Activated T-helper 1 cell treated with anti-CD3 and anti-CD28 coated beads, Interleukin-12 subunit alpha, Interleukin-12 subunit beta, Interleukin-2, Interleukin-4 antibody, amounts not matched to agents 30 ng/mL and 10 ng/mL and 1 ng/mL, durations not matched to agents 14 hours and 24 hours and 36 hours (primary cell): ENCODE measurements around the gene PRDM15. TPM values are rescaled to one million over a fixed set of nuclear protein-coding genes. Genes with fewer than 3 reads are reported as not detected.

ENCODE experiments used
- DNase-seq: peaks from one replicate; pipeline ENCODE4 v3.0.0; 2021; ENCODE audit warnings: low spot score
- H3K27ac Mint-ChIP-seq: one replicate; pipeline ENCODE4 v1.8.0; 2021; ENCODE audit warnings: mild to moderate bottlenecking, mixed read lengths
- H3K27me3 Mint-ChIP-seq: one replicate; pipeline ENCODE4 v1.8.0; 2022; ENCODE audit warnings: mild to moderate bottlenecking, moderate library complexity, mixed read lengths; ENCODE audit not compliant: insufficient read depth
- H3K36me3 Mint-ChIP-seq: one replicate; pipeline ENCODE4 v1.8.0; 2021; ENCODE audit warnings: low read depth, mixed read lengths
- H3K4me1 Mint-ChIP-seq: one replicate; pipeline ENCODE4 v1.8.0; 2021; ENCODE audit warnings: low read depth, mixed read lengths
- H3K4me3 Mint-ChIP-seq: one replicate; pipeline ENCODE4 v1.8.0; 2021; ENCODE audit warnings: mild to moderate bottlenecking, moderate library complexity, mixed read lengths
- H3K9me3 Mint-ChIP-seq: one replicate; pipeline ENCODE4 v1.8.0; 2021; ENCODE audit warnings: mixed read lengths
- intact Hi-C: fragments of 100-400 bp; cut with micrococcal nuclease; formaldehyde crosslinking; loops from one replicate; pipeline ENCODE4 v1.15.1; 2024
- total RNA-seq: library from RNA; stranded (reverse); gene quantifications from 2 replicates; pipeline ENCODE4 v1.2.3, GENCODE V29; 2022

Gene PRDM15
- total RNA-seq, 1 donor from 2014 or later, result 18.1 TPM

DNA sequence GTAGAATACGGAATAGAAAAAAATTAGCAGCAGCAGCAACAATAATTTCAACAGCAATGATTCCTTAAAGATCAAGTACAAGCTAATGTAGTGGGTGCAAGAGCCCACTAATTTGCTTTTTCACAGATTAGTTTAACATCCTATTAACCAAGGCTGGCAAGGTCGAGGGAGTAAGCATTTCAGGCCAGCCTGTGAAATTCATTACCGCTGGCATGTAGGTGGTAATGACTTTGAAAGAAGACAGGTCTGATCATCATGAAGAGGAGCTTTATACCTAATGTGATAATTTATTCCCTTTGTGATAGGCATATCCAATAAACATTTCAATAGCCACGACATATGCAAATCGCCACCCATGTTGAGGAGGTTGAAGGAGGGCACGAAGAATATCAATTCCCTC is 11.2 kb upstream of the PRDM15 start:
- H3K27ac Mint-ChIP-seq, result no peak overlapping the region
- no peaks in the 10 kb centered on the region for H3K36me3 Mint-ChIP-seq
- no peak for DNase-seq
- peaks cover 4% of the 10 kb centered on the region for H3K27me3 Mint-ChIP-seq
- no peak overlapping the region for H3K4me3 Mint-ChIP-seq
- H3K9me3 Mint-ChIP-seq, result no peaks in the 10 kb centered on the region
- intact Hi-C loops, result no loop called here
- H3K4me1 Mint-ChIP-seq, result no peaks in the 10 kb centered on the region

GRCh38 chr21:41888749-41889376 is 9.7 kb upstream of the PRDM15 start:
- H3K4me3 Mint-ChIP-seq, result no peak overlapping the region
- H3K4me1 Mint-ChIP-seq, result no peaks in the 10 kb centered on the region

DNA sequence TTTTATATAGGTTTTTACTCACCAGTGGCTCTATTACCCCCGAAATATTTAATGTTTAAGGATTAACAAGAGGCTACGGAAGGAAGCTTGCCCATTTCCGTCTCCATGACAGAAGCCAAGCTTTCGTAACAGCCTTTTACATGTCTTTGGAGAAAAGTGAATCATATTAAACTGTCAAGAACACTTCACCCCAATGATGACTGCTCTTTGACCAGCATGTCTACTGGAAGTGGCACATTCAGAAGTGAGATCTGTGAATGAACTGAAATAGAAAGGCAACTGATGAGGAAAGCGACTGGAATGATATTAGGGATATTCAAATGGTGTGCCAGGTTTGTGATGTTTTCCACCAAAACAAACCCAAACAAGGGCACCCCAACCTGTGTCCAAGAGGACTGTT is 8.5 kb upstream of the PRDM15 start:
- DNase-seq, result no peak
- H3K9me3 Mint-ChIP-seq, result no peaks in the 10 kb centered on the region
- no peaks in the 10 kb centered on the region for H3K4me1 Mint-ChIP-seq
- no peaks in the 10 kb centered on the region for H3K36me3 Mint-ChIP-seq
- intact Hi-C loops, result no loop called here
- peaks cover 4% of the 10 kb centered on the region for H3K27me3 Mint-ChIP-seq
- no peak overlapping the region for H3K4me3 Mint-ChIP-seq
- no peak overlapping the region for H3K27ac Mint-ChIP-seq

More at GRCh38 chr21:41888749-41889376, 9.7 kb upstream of the PRDM15 start:
- H3K27me3 Mint-ChIP-seq, result peaks cover 4% of the 10 kb centered on the region
- H3K27ac Mint-ChIP-seq, result no peak overlapping the region
- no peaks in the 10 kb centered on the region for H3K9me3 Mint-ChIP-seq
- no peak for DNase-seq
- no peaks in the 10 kb centered on the region for H3K36me3 Mint-ChIP-seq
- intact Hi-C loops, result no loop called here

GRCh38 chr21:41886328-41886727 is 7.2 kb upstream of the PRDM15 start:
- Mint-ChIP-seq H3K27ac (no peak overlapping the region), H3K27me3 (peaks cover 4% of the 10 kb centered on the region)
- intact Hi-C loops, result no loop called here

DNA sequence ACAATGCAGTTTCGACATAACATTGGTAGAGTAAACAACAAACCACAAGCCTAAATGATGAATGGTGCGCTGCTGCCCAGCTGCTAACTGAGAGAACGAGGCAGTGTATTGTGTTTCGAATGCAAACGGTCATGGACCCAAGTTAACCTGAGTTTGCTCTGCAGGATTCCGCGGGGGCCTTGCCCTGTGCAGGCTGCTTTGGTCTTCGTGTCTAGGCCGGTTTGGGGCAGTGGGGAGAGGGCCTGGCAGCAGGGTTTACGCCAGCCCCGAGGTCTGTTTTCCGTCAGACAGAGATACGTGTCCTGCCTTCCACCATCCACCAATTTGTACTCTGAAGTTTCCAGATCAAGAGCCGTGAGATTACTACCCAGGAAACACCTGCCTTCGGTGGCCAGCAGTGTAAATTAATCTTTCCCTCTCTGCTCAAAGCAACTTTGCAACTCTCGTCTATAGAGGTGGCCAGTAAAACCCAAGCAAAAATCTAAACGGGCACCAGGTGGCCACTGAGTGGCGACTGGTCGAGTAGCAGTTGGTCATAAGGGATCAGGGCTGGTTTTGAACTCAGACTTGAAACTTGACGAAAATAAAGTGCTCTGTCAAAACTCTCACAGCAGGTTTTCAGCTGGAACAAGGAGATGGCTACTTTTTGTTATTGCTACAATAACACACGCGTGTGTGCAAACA is 6.3 kb upstream of the PRDM15 start:
- Mint-ChIP-seq H3K27me3 (peaks cover 4% of the 10 kb centered on the region), H3K36me3 (no peaks in the 10 kb centered on the region), H3K27ac (no peak overlapping the region), H3K9me3 (no peaks in the 10 kb centered on the region), H3K4me1 (no peaks in the 10 kb centered on the region), H3K4me3 (no peak overlapping the region)
- intact Hi-C loops, result no loop called here
- no peak for DNase-seq

More at GRCh38 chr21:41886328-41886727, 7.2 kb upstream of the PRDM15 start:
- Mint-ChIP-seq H3K4me3 (no peak overlapping the region), H3K9me3 (no peaks in the 10 kb centered on the region), H3K4me1 (no peaks in the 10 kb centered on the region), H3K36me3 (no peaks in the 10 kb centered on the region)
- no peak for DNase-seq

DNA sequence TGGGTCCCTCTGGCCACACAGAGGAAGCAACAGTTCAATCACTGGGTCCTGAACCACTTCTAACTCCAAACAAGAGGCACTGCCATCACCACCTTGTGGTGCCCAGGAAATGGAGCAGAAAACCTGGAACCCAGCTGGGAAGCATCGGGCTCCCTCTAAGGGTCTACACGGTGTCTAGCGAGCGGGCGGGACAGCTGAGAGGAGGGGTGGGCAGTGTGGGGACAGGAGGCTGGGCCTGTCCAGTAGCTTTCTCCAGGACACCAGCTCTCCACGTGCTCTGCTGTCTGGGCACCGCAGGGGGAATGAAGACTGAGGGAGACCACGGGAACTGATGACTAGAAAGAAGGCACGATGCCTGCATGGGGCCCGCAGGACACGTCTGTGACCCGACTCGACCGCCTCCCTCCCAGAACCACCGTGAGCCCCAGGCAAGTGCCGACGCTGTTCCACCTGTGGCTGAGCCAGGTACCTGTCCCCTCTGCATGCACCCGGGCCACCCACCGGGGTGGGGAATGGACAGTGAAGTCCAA is 5.4 kb upstream of the PRDM15 start:
- Mint-ChIP-seq H3K27me3 (peaks cover 4% of the 10 kb centered on the region), H3K36me3 (peaks cover 1% of the 10 kb centered on the region), H3K4me3 (no peak overlapping the region), H3K9me3 (no peaks in the 10 kb centered on the region), H3K4me1 (peaks cover 4% of the 10 kb centered on the region), H3K27ac (no peak overlapping the region)
- intact Hi-C loops, result no loop called here
- no peak for DNase-seq

GRCh38 chr21:41883582-41883981 is 4.4 kb upstream of the PRDM15 start:
- peaks cover 4% of the 10 kb centered on the region for H3K4me1 Mint-ChIP-seq
- H3K4me3 Mint-ChIP-seq, result no peak overlapping the region
- intact Hi-C loops, result no loop called here
- peaks cover 4% of the 10 kb centered on the region for H3K27me3 Mint-ChIP-seq
- no peaks in the 10 kb centered on the region for H3K9me3 Mint-ChIP-seq
- peaks cover 1% of the 10 kb centered on the region for H3K36me3 Mint-ChIP-seq
- no peak overlapping the region for H3K27ac Mint-ChIP-seq
- no peak for DNase-seq

DNA sequence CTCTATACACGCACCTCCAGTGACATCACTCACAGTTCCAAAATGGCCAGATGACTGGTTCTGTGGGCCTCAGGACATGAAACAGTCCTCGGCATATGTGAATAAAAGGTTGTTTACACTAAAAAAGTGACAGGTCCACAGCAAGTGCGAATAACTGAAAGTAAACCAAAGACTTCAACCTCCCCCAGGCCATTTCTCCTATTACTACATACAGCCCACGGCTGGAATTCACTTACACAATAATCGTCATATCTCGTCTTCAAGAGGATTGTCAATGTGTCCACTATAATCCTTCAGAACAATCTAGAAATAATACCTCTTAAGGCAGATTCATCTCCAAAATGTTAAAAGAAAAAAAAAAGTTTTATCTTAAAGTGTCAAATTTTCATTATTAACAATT is 1.9 kb upstream of the PRDM15 start:
- peak overlapping the region; percentile 89 for H3K4me3 Mint-ChIP-seq

GRCh38 chr21:41880153-41880552 is 1.0 kb upstream of the PRDM15 start:
- peaks cover 26% of the 10 kb centered on the region for H3K4me1 Mint-ChIP-seq
- intact Hi-C loops, result no loop called here
- H3K36me3 Mint-ChIP-seq, result peaks cover 1% of the 10 kb centered on the region
- peak overlapping the region; percentile 99 for H3K27ac Mint-ChIP-seq
- H3K27me3 Mint-ChIP-seq, result no peaks in the 10 kb centered on the region
- peak overlapping the region; percentile 89 for H3K4me3 Mint-ChIP-seq
- H3K9me3 Mint-ChIP-seq, result no peaks in the 10 kb centered on the region
- DNase-seq, result no peak

More for the DNA sequence above, 1.9 kb upstream of the PRDM15 start:
- Mint-ChIP-seq H3K4me1 (peaks cover 26% of the 10 kb centered on the region), H3K36me3 (peaks cover 1% of the 10 kb centered on the region), H3K9me3 (no peaks in the 10 kb centered on the region), H3K27me3 (peaks cover 1% of the 10 kb centered on the region), H3K27ac (peak overlapping the region; percentile 26)
- intact Hi-C loops, result no loop called here
- DNase-seq, result no peak

- intact Hi-C loops, result loop anchor here (1.0 to 5.0 kb wide), 6 partner anchors 22 to 238 kb away; partner anchors contain the start of gene ZBTB21
- DNase-seq, result peak; percentile 76
- Mint-ChIP-seq H3K4me1 (peaks cover 26% of the 10 kb centered on the region), H3K4me3 (no peak overlapping the region), H3K27ac (no peak overlapping the region), H3K9me3 (no peaks in the 10 kb centered on the region), H3K27me3 (no peaks in the 10 kb centered on the region), H3K36me3 (peaks cover 3% of the 10 kb centered on the region)
These were observed 334 bp downstream of the PRDM15 start for GRCh38 chr21:41878831-41879189.

DNA sequence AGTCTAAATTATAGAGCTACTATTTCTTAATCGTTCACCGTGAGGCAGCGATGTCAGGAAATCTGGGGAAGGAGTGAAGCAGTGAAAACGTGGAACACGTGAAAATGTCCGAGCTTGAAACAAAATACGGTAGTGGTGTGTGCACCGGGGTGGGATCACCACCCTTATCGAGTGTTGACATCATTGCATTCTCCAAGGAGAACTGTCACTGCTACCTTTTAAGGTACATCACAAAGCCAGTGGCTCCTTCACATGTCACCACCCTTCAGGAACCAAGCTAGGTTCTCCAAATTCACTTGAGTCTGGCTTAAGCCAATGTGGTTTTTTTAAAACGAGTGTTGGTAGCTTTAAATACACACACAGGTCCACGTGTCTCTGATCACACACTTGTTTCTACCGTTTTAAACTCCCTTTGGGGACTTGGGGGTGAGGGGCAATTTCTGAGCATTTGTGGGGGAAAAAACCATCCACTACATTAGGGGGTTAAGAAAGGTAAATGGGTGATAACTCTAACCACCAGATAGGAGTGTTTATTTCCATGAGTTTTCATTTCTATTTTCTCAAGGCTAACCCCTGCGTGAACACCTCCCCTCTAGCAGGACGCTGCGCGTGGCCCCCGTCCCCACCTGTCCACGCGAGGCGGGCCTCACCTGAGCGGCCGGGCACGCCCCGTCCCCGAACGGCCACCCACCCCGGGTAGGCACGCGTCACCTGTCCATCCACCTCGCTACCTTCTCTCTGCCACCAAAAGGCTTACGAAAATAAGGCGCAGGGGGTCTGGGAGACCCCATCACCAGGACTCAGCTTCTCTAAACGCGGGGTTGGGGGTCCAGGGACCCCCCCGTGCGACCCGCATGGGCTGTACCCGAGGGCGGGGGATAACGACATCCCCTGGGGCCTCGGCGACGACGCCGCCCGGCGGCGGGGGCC is 978 bp downstream of the PRDM15 start:
- no peaks in the 10 kb centered on the region for H3K9me3 Mint-ChIP-seq
- no peaks in the 10 kb centered on the region for H3K27me3 Mint-ChIP-seq
- intact Hi-C loops, result loop anchor here (1.0 to 5.0 kb wide), 3 partner anchors 48 to 184 kb away; no protein-coding TSS in a partner anchor
- H3K36me3 Mint-ChIP-seq, result peaks cover 5% of the 10 kb centered on the region
- no peak for DNase-seq
- H3K4me3 Mint-ChIP-seq, result peak overlapping the region; percentile 91
- peaks cover 26% of the 10 kb centered on the region for H3K4me1 Mint-ChIP-seq
- H3K27ac Mint-ChIP-seq, result peak overlapping the region; percentile 91

DNA sequence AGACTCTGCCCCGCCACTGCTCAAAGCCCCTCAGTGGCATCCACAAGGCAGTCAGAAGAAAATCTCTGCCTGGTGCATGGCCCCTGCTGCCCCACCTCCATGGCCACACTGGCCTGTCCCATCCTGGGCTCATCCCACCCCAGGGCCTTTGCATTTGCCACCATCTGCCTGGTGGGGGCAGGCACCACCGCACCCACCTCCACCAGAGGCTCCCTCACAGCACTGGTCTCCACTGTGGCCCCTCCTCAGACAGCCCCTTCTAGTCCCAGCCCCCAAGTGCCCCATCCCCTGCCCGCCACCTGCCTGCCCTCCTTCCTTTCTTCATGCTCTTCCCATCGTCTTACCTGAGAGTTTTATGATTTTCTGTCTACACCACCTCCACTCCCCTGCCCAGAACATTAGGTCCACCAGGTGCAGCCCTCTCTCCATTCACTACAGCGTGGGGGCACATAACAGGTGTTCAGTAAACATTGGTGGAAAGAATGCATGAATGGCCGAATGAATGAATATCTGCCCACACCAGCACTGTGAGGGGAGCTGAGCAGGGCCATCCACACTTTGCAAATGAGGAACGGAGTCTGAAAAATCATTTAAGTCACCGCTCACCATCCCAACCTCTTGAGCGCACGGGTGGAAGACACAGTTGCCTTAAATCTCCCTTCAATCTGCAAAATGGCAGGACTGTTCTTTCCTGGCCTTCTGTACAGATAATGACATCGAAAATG is 2.1 kb downstream of the PRDM15 start:
- intact Hi-C loops, result loop anchor here (5.0 kb wide), 2 partner anchors 125 to 185 kb away; no protein-coding TSS in a partner anchor
- Mint-ChIP-seq H3K9me3 (no peaks in the 10 kb centered on the region), H3K4me3 (peak overlapping the region; percentile 91), H3K4me1 (peaks cover 26% of the 10 kb centered on the region), H3K36me3 (peaks cover 8% of the 10 kb centered on the region), H3K27ac (no peak overlapping the region), H3K27me3 (no peaks in the 10 kb centered on the region)
- no peak for DNase-seq
